Measurements from ENCODE around the gene WNT4. TPM values are rescaled to one million over a fixed set of nuclear protein-coding genes. Genes with fewer than 3 reads are reported as not detected.

WNT4 gene
- total and polyA plus RNA-seq, 10 of the 15 experiments (the other 5 are each of a cell fraction or from before 2014, with no cell fraction given) = 0.01 TPM; not detected in 9

- H3K36me3 ChIP-seq (ENCODE audit: control insufficient read depth in 2 of 2, insufficient read depth in 2 of 2, low read length in 1 of 2) = no peaks in the 10 kb centered on the region
- no peak overlapping the region for H3K9ac ChIP-seq (ENCODE audit: control insufficient read depth, insufficient read depth, low read length)
- H3K4me1 ChIP-seq (ENCODE audit: control insufficient read depth, insufficient read depth, low read length) = peaks cover 21% of the 10 kb centered on the region
- H3K79me2 ChIP-seq (ENCODE audit: control insufficient read depth, insufficient read depth, low read length) = no peaks in the 10 kb centered on the region
- ChIA-PET RAD21 (ENCODE audit: unreplicated experiment) (no interaction called here), SMC1A (ENCODE audit: uncharacterized antibody, unreplicated experiment) (interaction anchor here (1.3 kb wide), 1 partner anchor 25 kb away, joined by 3 read pairs; no protein-coding TSS in a partner anchor), CTCF (interaction anchor here (1.4 kb wide), 1 partner anchor 10 kb away, joined by 4 read pairs; no protein-coding TSS in a partner anchor), POLR2A (interaction anchor here (0.6 to 3.4 kb wide), 3 partner anchors 10 to 361 kb away, joined by 3 to 16 read pairs (median 3); no protein-coding TSS in a partner anchor)
- intact Hi-C loops (cut with micrococcal nuclease; ENCODE audit: unreplicated experiment) = no loop called here
- no peak overlapping the region for H2AFZ ChIP-seq (ENCODE audit: control insufficient read depth, low read depth, low read length)
- BruUV-seq (replicated peaks) = no TSS peak
- H3K4me2 ChIP-seq (ENCODE audit: control insufficient read depth, insufficient read depth) = no peak overlapping the region
- no peaks in the 10 kb centered on the region for H3K27me3 ChIP-seq (replicated peaks in 1 of 2; ENCODE audit: control insufficient read depth in 2 of 2, insufficient read depth in 2 of 2, low read length in 1 of 2)
- no peak for DNase-seq (ENCODE audit: low read depth, low spot score)
- no peak overlapping the region for H3K27ac ChIP-seq (ENCODE audit: control insufficient read depth, insufficient read depth)
- peak; percentile 64 for ATAC-seq
- no peak overlapping the region for H3K4me3 ChIP-seq
- no peak for FAIRE-seq
- no peaks in the 10 kb centered on the region for H4K20me1 ChIP-seq (ENCODE audit: control insufficient read depth, insufficient read depth)
- in situ Hi-C loops (cut with MboI) = no loop called here
- no peaks in the 10 kb centered on the region for H3K9me3 ChIP-seq (replicated peaks; ENCODE audit: control insufficient read depth, insufficient read depth, low read length)
- WGBS (ENCODE audit: insufficient coverage, insufficient replicate concordance, low lambda C conversion rate, missing lambda C conversion rate) = 44% methylated on average over 1 of the region's 1 CpG
- TF ChIP-seq STAT1 (conservative IDR thresholded peaks at IDR 0.05) = no peak
- TF ChIP-seq RELB (IDR thresholded peaks at IDR 0.05; ENCODE audit: low read depth) = peak; percentile 45; the same call in 1 of the 2 replicates
- no peak for TF ChIP-seq NR2C1 (IDR thresholded peaks at IDR 0.05)
- peak; percentile 77; the same call in 2 of the 3 replicates for TF ChIP-seq POU2F2 (IDR thresholded peaks at IDR 0.05; ENCODE audit: borderline replicate concordance, low read depth, low read length)
- no peak for TF ChIP-seq CHD4 (IDR thresholded peaks at IDR 0.05)
- TF ChIP-seq EGR1 (IDR thresholded peaks at IDR 0.05; ENCODE audit: borderline replicate concordance in 1 of 2, low read depth in 2 of 2, low read length in 2 of 2) = no peak
- no peak for TF ChIP-seq SPI1 (IDR thresholded peaks at IDR 0.05; ENCODE audit: borderline replicate concordance, insufficient read depth, low read depth, low read length)
- TF ChIP-seq TBL1XR1 (IDR thresholded peaks at IDR 0.05; ENCODE audit: low read depth, low read length) = no peak
- no peak for TF ChIP-seq IKZF1 (conservative IDR thresholded peaks at IDR 0.05)
- TF ChIP-seq ESRRA (IDR thresholded peaks at IDR 0.05; ENCODE audit: low read length) = no peak
- 0 out of 4 replicates have a peak, but pooled peaks of 1 of the 2 experiments have one; percentile 21 for TF ChIP-seq IKZF2 (IDR thresholded peaks at IDR 0.05)
- TF ChIP-seq ZNF24 (IDR thresholded peaks at IDR 0.05) = no peak
- TF ChIP-seq IRF4 (IDR thresholded peaks at IDR 0.05; ENCODE audit: low read depth, low read length) = no peak
- TF ChIP-seq SRF (IDR thresholded peaks at IDR 0.05; ENCODE audit: low read depth in 2 of 2, low read length in 2 of 2) = no peak
- TF ChIP-seq ZNF207 (IDR thresholded peaks at IDR 0.05; ENCODE audit: borderline replicate concordance) = no peak
- TF ChIP-seq PRDM15 (CRISPR knock-in tag; IDR thresholded peaks at IDR 0.05) = no peak
- TF ChIP-seq YBX1 (IDR thresholded peaks at IDR 0.05) = no peak
- TF ChIP-seq EED (IDR thresholded peaks at IDR 0.05; ENCODE audit: low read depth) = peak; percentile 33; the same call in 1 of the 2 replicates
- no peak for TF ChIP-seq NFXL1 (IDR thresholded peaks at IDR 0.05; ENCODE audit: borderline replicate concordance)
- no peak for TF ChIP-seq NFIC (IDR thresholded peaks at IDR 0.05; ENCODE audit: low read depth, low read length)
Observed at GRCh38 chr1:22166439-22166838, 23.5 kb upstream of the WNT4 start.
